Kidney capillary endothelial cell (primary cell): ENCODE data around the gene GNG7.
"Not testable (repeated sequence)": the region's sequence is repeated elsewhere in the genome, so short reads cannot be mapped to it uniquely, and the experiment has no call there.

Experiments
- DNase-seq: peaks from one replicate; pipeline ENCODE4 v3.0.0-alpha.2; 2018; ENCODE audit warnings: low spot score

GNG7 gene

GRCh38 chr19:2619076-2619475 is 83.4 kb downstream of the GNG7 start:
- DNase-seq: no peak

GRCh38 chr19:2618611-2619010 is 83.9 kb downstream of the GNG7 start:
- DNase-seq: no peak

GRCh38 chr19:2617393-2618165 is 84.9 kb downstream of the GNG7 start:
- no peak for DNase-seq

GRCh38 chr19:2616741-2617392 is 85.6 kb downstream of the GNG7 start:
- DNase-seq: no peak

- no peak for DNase-seq
These were observed 86.7 kb downstream of the GNG7 start for GRCh38 chr19:2615782-2616181.

- DNase-seq: no peak
These were observed 88.8 kb downstream of the GNG7 start for GRCh38 chr19:2613507-2614295.

GRCh38 chr19:2612619-2613249 is 89.8 kb downstream of the GNG7 start:
- no peak for DNase-seq

- DNase-seq: no peak
These were observed 90.7 kb downstream of the GNG7 start for GRCh38 chr19:2611483-2612464.

GRCh38 chr19:2610637-2611482 is 91.6 kb downstream of the GNG7 start:
- peak; percentile 97 for DNase-seq

- DNase-seq: no peak
These were observed 92.9 kb downstream of the GNG7 start for GRCh38 chr19:2609389-2610116.

- DNase-seq: not testable (repeated sequence)
These were observed 93.5 kb downstream of the GNG7 start for GRCh38 chr19:2609034-2609388.

- DNase-seq: no peak
These were observed 93.9 kb downstream of the GNG7 start for GRCh38 chr19:2608602-2608922.

- DNase-seq: no peak
These were observed 94.5 kb downstream of the GNG7 start for GRCh38 chr19:2607712-2608601.

GRCh38 chr19:2606774-2607173 is 95.7 kb downstream of the GNG7 start:
- DNase-seq: not testable (repeated sequence)

- DNase-seq: peak; percentile 44
These were observed 96.6 kb downstream of the GNG7 start for GRCh38 chr19:2605889-2606288.

GRCh38 chr19:2604747-2605329 is 97.7 kb downstream of the GNG7 start:
- no peak for DNase-seq

GRCh38 chr19:2603334-2603733 is 99.2 kb downstream of the GNG7 start:
- no peak for DNase-seq
